Measurements from ENCODE around the gene SSBP3. TPM values are rescaled to one million over a fixed set of nuclear protein-coding genes. Genes with fewer than 3 reads are reported as not detected.

The SSBP3 gene
- total RNA-seq, 1 donor = 14.5 TPM

DNA sequence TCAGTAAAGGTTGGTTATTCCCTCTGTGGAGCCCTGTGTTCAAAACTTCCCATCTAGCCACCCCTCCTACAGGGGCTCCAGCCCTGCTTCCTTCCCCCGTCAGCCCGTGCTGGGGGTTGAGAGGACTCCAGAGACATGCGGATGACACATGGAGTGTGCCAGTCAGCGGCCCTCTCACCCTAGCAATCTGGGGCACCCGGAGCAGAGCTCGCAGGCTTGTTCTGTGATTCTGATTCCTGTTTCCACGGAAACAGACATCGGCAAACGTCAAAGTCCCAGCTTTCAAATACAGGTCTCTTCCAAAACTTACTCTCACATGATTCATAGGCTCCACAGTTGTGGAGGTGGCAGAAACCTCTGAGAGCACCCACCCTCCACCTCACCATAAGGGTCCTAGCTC is 9.8 kb upstream of the SSBP3 start:
- no peak overlapping the region for H3K27ac ChIP-seq (ENCODE audit: low read depth, low read length)
- TF ChIP-seq CTCF (IDR thresholded peaks at IDR 0.05; ENCODE audit: extremely low read depth, low read depth, low read length) = no peak
- H3K27me3 ChIP-seq (ENCODE audit: insufficient read depth, low read length) = no peaks in the 10 kb centered on the region
- no peak for DNase-seq (ENCODE audit: insufficient read length, low spot score, missing footprints)
- no peaks in the 10 kb centered on the region for H3K36me3 ChIP-seq (ENCODE audit: insufficient read depth, low read length)
- H3K9me3 ChIP-seq (ENCODE audit: low read depth, low read length) = no peaks in the 10 kb centered on the region
- no peak overlapping the region for H3K4me2 ChIP-seq (ENCODE audit: insufficient read depth, low read length)
- no peaks in the 10 kb centered on the region for H4K20me1 ChIP-seq (ENCODE audit: insufficient read depth, low read length)
- no peak overlapping the region for H2AFZ ChIP-seq (ENCODE audit: low read length)
- no peaks in the 10 kb centered on the region for H3K79me2 ChIP-seq (ENCODE audit: insufficient read depth, low read length)
- H3K4me3 ChIP-seq (ENCODE audit: insufficient read depth, low read length) = no peak overlapping the region
- no peaks in the 10 kb centered on the region for H3K4me1 ChIP-seq (ENCODE audit: insufficient read depth, low read length)

GRCh38 chr1:54415533-54415932 is 9.3 kb upstream of the SSBP3 start:
- no peak for TF ChIP-seq CTCF (IDR thresholded peaks at IDR 0.05; ENCODE audit: extremely low read depth, low read depth, low read length)

DNA sequence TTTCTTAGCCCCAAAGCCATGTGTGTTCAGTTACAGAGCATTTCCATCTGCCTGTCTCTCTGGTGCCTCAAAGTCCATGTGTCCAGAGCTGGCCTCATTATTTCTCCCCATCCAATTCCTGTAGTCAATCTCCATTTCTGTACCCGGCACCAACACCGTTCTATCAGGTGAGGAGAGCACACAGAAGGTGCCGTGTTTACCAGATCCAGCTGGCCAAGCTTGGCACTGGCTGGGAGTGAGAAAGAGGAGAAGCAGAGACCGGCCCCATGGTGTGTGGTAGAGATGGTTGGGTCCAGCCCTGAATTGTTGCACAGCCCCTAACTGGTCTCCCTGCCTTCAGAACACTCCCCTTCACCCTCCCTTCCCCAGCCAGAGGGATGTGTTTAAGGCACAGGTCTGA is 7.5 kb upstream of the SSBP3 start:
- Histone ChIP-seq H3K4me1 (ENCODE audit: insufficient read depth, low read length) (peaks cover 4% of the 10 kb centered on the region), H3K27ac (ENCODE audit: low read depth, low read length) (no peak overlapping the region), H3K79me2 (ENCODE audit: insufficient read depth, low read length) (no peaks in the 10 kb centered on the region), H3K27me3 (ENCODE audit: insufficient read depth, low read length) (no peaks in the 10 kb centered on the region), H3K36me3 (ENCODE audit: insufficient read depth, low read length) (no peaks in the 10 kb centered on the region), H2AFZ (ENCODE audit: low read length) (peak overlapping the region; percentile 83), H3K4me3 (ENCODE audit: insufficient read depth, low read length) (no peak overlapping the region), H3K4me2 (ENCODE audit: insufficient read depth, low read length) (no peak overlapping the region), H4K20me1 (ENCODE audit: insufficient read depth, low read length) (no peaks in the 10 kb centered on the region), H3K9me3 (ENCODE audit: low read depth, low read length) (no peaks in the 10 kb centered on the region)
- TF ChIP-seq CTCF (IDR thresholded peaks at IDR 0.05; ENCODE audit: extremely low read depth, low read depth, low read length) = no peak
- DNase-seq (ENCODE audit: insufficient read length, low spot score, missing footprints) = no peak

More at GRCh38 chr1:54415533-54415932, 9.3 kb upstream of the SSBP3 start:
- H4K20me1 ChIP-seq (ENCODE audit: insufficient read depth, low read length) = no peaks in the 10 kb centered on the region
- H3K4me1 ChIP-seq (ENCODE audit: insufficient read depth, low read length) = no peaks in the 10 kb centered on the region
- no peak for DNase-seq (ENCODE audit: insufficient read length, low spot score, missing footprints)
- no peaks in the 10 kb centered on the region for H3K79me2 ChIP-seq (ENCODE audit: insufficient read depth, low read length)
- H3K36me3 ChIP-seq (ENCODE audit: insufficient read depth, low read length) = no peaks in the 10 kb centered on the region
- no peak overlapping the region for H3K27ac ChIP-seq (ENCODE audit: low read depth, low read length)
- H3K9me3 ChIP-seq (ENCODE audit: low read depth, low read length) = no peaks in the 10 kb centered on the region
- no peaks in the 10 kb centered on the region for H3K27me3 ChIP-seq (ENCODE audit: insufficient read depth, low read length)
- H3K4me2 ChIP-seq (ENCODE audit: insufficient read depth, low read length) = no peak overlapping the region
- H3K4me3 ChIP-seq (ENCODE audit: insufficient read depth, low read length) = no peak overlapping the region
- H2AFZ ChIP-seq (ENCODE audit: low read length) = no peak overlapping the region

- H3K79me2 ChIP-seq (ENCODE audit: insufficient read depth, low read length) = no peaks in the 10 kb centered on the region
- no peaks in the 10 kb centered on the region for H4K20me1 ChIP-seq (ENCODE audit: insufficient read depth, low read length)
- peaks cover 9% of the 10 kb centered on the region for H3K4me1 ChIP-seq (ENCODE audit: insufficient read depth, low read length)
- H3K4me2 ChIP-seq (ENCODE audit: insufficient read depth, low read length) = no peak overlapping the region
- peak; percentile 89 for DNase-seq (ENCODE audit: insufficient read length, low spot score, missing footprints)
- no peak overlapping the region for H3K27ac ChIP-seq (ENCODE audit: low read depth, low read length)
- no peaks in the 10 kb centered on the region for H3K27me3 ChIP-seq (ENCODE audit: insufficient read depth, low read length)
- peak overlapping the region; percentile 83 for H2AFZ ChIP-seq (ENCODE audit: low read length)
- H3K4me3 ChIP-seq (ENCODE audit: insufficient read depth, low read length) = no peak overlapping the region
- no peaks in the 10 kb centered on the region for H3K9me3 ChIP-seq (ENCODE audit: low read depth, low read length)
- H3K36me3 ChIP-seq (ENCODE audit: insufficient read depth, low read length) = no peaks in the 10 kb centered on the region
- TF ChIP-seq CTCF (IDR thresholded peaks at IDR 0.05; ENCODE audit: extremely low read depth, low read depth, low read length) = no peak
Observed at GRCh38 chr1:54413295-54413694, 7.1 kb upstream of the SSBP3 start.

All from osteoblast (primary cell).